Measurements from ENCODE around the gene INPPL1. TPM values are rescaled to one million over a fixed set of nuclear protein-coding genes. Genes with fewer than 3 reads are reported as not detected.

INPPL1 gene
- total and polyA plus RNA-seq, 2 of the 13 experiments (the other 11 are each of a cell fraction or from before 2014, with no cell fraction given), result 29.1 to 66.9 TPM

DNA sequence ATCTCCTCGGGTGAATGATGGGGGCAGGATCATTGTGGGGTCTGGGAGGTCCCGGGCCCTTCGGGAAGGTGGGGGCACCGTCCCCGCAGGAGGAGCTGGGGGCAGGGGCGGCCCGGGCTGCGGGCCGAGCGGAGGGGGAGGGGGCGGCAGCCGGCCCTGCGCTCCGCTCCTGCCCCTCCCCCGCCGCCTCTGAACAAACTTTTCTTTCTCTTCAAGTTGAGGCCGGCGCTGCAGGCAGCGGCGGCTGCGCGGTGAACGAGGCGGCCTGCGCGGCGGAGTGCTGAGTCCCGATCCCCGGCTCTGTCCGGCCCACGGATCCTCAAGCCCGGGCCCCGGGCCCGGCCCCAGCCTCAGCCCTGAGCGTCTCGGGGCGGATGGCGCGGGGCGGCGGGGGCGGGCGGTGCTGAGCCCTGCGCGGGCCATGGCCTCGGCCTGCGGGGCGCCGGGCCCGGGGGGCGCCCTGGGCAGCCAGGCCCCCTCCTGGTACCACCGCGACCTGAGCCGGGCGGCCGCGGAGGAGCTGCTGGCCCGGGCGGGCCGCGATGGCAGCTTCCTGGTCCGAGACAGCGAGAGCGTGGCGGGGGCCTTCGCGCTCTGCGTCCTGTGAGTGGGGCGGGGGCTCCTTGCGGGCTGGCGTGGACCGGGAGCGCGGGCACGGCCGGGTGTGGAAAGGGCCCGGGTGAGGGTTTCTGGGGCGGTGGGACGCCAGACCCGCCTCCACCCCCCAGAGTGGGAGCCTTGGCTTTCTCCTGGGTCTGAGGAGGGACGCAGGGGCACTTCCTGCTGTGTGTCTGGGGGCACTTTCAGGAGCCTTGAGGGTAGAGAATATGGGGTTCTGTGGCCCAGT, at the start of gene INPPL1 (continued):
- TF ChIP-seq, protein P1, sequence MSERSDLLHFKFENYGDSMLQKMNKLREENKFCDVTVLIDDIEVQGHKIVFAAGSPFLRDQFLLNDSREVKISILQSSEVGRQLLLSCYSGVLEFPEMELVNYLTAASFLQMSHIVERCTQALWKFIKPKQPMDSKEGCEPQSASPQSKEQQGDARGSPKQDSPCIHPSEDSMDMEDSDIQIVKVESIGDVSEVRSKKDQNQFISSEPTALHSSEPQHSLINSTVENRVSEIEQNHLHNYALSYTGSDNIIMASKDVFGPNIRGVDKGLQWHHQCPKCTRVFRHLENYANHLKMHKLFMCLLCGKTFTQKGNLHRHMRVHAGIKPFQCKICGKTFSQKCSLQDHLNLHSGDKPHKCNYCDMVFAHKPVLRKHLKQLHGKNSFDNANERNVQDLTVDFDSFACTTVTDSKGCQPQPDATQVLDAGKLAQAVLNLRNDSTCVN (CRISPR knock-in tag; IDR thresholded peaks at IDR 0.05; ENCODE audit: borderline replicate concordance), result no peak
- TF ChIP-seq KMT2A (CRISPR knock-in tag; IDR thresholded peaks at IDR 0.05) (no peak), ZKSCAN1 (IDR thresholded peaks at IDR 0.05; ENCODE audit: low read length) (no peak), U2AF1 (optimal IDR thresholded peaks at IDR 0.05; ENCODE audit: low read depth, low read length) (no peak), ZNF136 (CRISPR knock-in tag; IDR thresholded peaks at IDR 0.05; ENCODE audit: low read depth) (no peak), MEIS1 (CRISPR knock-in tag; IDR thresholded peaks at IDR 0.05; ENCODE audit: borderline replicate concordance) (no peak), ZNF670 (CRISPR knock-in tag; IDR thresholded peaks at IDR 0.05; ENCODE audit: borderline replicate concordance) (no peak), YY1 (IDR thresholded peaks at IDR 0.05; ENCODE audit: insufficient read depth, insufficient replicate concordance, low read depth, low read length) (peak; percentile 46), THAP7 (CRISPR knock-in tag; IDR thresholded peaks at IDR 0.05) (no peak), KAT7 (CRISPR knock-in tag; IDR thresholded peaks at IDR 0.05; ENCODE audit: borderline replicate concordance) (no peak), NFATC3 (CRISPR knock-in tag; IDR thresholded peaks at IDR 0.05) (no peak), ZNF44 (CRISPR knock-in tag; IDR thresholded peaks at IDR 0.05) (no peak), ZNF746 (CRISPR knock-in tag; IDR thresholded peaks at IDR 0.05) (no peak), SP1 (IDR thresholded peaks at IDR 0.05) (no peak), SP1 (CRISPR knock-in tag; IDR thresholded peaks at IDR 0.05) (no peak), ZNF841 (CRISPR knock-in tag; IDR thresholded peaks at IDR 0.05; ENCODE audit: borderline replicate concordance) (no peak), SKI (IDR thresholded peaks at IDR 0.05; ENCODE audit: partially characterized antibody) (no peak), ZNF256 (CRISPR knock-in tag; conservative IDR thresholded peaks at IDR 0.05) (no peak), IRX3 (CRISPR knock-in tag; IDR thresholded peaks at IDR 0.05; ENCODE audit: borderline replicate concordance, low read depth) (no peak), CREBL2 (CRISPR knock-in tag; IDR thresholded peaks at IDR 0.05; ENCODE audit: borderline replicate concordance) (no peak), NFYB (CRISPR knock-in tag; IDR thresholded peaks at IDR 0.05) (no peak), MZF1 (CRISPR knock-in tag; IDR thresholded peaks at IDR 0.05; ENCODE audit: borderline replicate concordance) (no peak)
- TF ChIP-seq, protein P2, sequence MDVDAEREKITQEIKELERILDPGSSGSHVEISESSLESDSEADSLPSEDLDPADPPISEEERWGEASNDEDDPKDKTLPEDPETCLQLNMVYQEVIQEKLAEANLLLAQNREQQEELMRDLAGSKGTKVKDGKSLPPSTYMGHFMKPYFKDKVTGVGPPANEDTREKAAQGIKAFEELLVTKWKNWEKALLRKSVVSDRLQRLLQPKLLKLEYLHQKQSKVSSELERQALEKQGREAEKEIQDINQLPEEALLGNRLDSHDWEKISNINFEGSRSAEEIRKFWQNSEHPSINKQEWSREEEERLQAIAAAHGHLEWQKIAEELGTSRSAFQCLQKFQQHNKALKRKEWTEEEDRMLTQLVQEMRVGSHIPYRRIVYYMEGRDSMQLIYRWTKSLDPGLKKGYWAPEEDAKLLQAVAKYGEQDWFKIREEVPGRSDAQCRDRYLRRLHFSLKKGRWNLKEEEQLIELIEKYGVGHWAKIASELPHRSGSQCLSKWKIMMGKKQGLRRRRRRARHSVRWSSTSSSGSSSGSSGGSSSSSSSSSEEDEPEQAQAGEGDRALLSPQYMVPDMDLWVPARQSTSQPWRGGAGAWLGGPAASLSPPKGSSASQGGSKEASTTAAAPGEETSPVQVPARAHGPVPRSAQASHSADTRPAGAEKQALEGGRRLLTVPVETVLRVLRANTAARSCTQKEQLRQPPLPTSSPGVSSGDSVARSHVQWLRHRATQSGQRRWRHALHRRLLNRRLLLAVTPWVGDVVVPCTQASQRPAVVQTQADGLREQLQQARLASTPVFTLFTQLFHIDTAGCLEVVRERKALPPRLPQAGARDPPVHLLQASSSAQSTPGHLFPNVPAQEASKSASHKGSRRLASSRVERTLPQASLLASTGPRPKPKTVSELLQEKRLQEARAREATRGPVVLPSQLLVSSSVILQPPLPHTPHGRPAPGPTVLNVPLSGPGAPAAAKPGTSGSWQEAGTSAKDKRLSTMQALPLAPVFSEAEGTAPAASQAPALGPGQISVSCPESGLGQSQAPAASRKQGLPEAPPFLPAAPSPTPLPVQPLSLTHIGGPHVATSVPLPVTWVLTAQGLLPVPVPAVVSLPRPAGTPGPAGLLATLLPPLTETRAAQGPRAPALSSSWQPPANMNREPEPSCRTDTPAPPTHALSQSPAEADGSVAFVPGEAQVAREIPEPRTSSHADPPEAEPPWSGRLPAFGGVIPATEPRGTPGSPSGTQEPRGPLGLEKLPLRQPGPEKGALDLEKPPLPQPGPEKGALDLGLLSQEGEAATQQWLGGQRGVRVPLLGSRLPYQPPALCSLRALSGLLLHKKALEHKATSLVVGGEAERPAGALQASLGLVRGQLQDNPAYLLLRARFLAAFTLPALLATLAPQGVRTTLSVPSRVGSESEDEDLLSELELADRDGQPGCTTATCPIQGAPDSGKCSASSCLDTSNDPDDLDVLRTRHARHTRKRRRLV (CRISPR knock-in tag; IDR thresholded peaks at IDR 0.05), result no peak
- TF ChIP-seq, protein P3, sequence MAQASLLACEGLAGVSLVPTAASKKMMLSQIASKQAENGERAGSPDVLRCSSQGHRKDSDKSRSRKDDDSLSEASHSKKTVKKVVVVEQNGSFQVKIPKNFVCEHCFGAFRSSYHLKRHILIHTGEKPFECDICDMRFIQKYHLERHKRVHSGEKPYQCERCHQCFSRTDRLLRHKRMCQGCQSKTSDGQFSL (CRISPR knock-in tag; IDR thresholded peaks at IDR 0.05), result no peak
